ENCODE measurements around the gene SUGCT.

SUGCT gene

DNA sequence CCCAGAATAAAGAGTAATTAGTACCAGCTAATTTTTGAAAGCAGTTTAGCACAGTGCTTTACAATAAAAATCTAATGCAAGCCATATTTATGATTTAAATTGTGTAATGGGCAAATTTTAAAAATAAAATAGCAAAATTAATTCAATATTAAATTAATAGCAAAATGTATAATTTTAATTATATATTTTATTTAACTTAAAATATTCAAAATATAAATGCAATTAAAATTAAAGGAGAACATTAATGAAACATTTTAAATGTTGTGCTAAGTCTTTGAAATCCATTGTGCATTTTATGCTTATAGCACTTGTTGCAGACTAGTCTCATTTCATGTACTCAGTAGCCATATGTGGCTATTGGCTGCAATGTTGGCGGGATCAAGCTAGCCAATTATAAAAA is 367.6 kb downstream of the SUGCT start (continued):
- TF ChIP-seq, protein P1, sequence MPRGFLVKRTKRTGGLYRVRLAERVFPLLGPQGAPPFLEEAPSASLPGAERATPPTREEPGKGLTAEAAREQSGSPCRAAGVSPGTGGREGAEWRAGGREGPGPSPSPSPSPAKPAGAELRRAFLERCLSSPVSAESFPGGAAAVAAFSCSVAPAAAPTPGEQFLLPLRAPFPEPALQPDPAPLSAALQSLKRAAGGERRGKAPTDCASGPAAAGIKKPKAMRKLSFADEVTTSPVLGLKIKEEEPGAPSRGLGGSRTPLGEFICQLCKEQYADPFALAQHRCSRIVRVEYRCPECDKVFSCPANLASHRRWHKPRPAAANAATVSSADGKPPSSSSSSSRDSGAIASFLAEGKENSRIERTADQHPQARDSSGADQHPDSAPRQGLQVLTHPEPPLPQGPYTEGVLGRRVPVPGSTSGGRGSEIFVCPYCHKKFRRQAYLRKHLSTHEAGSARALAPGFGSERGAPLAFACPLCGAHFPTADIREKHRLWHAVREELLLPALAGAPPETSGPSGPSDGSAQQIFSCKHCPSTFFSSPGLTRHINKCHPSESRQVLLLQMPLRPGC (tag by site-specific recombination; IDR thresholded peaks at IDR 0.05), result no peak
- TF ChIP-seq ZNF155 (tag by site-specific recombination; IDR thresholded peaks at IDR 0.05) (no peak), ZNF596 (tag by site-specific recombination; IDR thresholded peaks at IDR 0.05) (no peak), SETDB1 (IDR thresholded peaks at IDR 0.05; ENCODE audit: insufficient read length, low read length) (no peak), ZNF521 (tag by site-specific recombination; IDR thresholded peaks at IDR 0.05) (no peak), ZNF292 (tag by site-specific recombination; IDR thresholded peaks at IDR 0.05; ENCODE audit: borderline replicate concordance, low read depth) (no peak), ZNF174 (tag by site-specific recombination; IDR thresholded peaks at IDR 0.05) (no peak), ZNF221 (tag by site-specific recombination; IDR thresholded peaks at IDR 0.05; ENCODE audit: borderline replicate concordance) (no peak), ZNF449 (tag by site-specific recombination; IDR thresholded peaks at IDR 0.05) (no peak)
- TF ChIP-seq, protein P2, sequence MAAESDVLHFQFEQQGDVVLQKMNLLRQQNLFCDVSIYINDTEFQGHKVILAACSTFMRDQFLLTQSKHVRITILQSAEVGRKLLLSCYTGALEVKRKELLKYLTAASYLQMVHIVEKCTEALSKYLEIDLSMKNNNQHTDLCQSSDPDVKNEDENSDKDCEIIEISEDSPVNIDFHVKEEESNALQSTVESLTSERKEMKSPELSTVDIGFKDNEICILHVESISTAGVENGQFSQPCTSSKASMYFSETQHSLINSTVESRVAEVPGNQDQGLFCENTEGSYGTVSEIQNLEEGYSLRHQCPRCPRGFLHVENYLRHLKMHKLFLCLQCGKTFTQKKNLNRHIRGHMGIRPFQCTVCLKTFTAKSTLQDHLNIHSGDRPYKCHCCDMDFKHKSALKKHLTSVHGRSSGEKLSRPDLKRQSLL (tag by site-specific recombination; IDR thresholded peaks at IDR 0.05), result no peak

GRCh38 chr7:40506158-40506557 is 371.4 kb downstream of the SUGCT start:
- POLR2A ChIA-PET, result no interaction called here

More at GRCh38 chr7:40506158-40506557, 371.4 kb downstream of the SUGCT start:
- no peaks in the 10 kb centered on the region for H3K9me3 ChIP-seq (ENCODE audit: control insufficient read depth, insufficient read depth, low read depth, low read length)
- no peaks in the 10 kb centered on the region for H3K36me3 ChIP-seq (ENCODE audit: control insufficient read depth in 2 of 2, insufficient read depth in 1 of 2, low read length in 2 of 2)
- no peaks in the 10 kb centered on the region for H3K4me1 ChIP-seq (ENCODE audit: control insufficient read depth, insufficient read depth, low read length)
- no peak overlapping the region for H3K27ac ChIP-seq (ENCODE audit: extremely low read depth, low read depth, low read length)
- no peak overlapping the region for H3K4me3 ChIP-seq (ENCODE audit: low read depth, low read length)
- CTCF ChIA-PET, result interaction anchor here (0.6 to 0.7 kb wide), 2 partner anchors 12 to 962 kb away, joined by 3 to 4 read pairs; no protein-coding TSS in a partner anchor
- TF ChIP-seq YY1 (tag by site-specific recombination; IDR thresholded peaks at IDR 0.05), result no peak
- no peak for TF ChIP-seq MEIS1 (CRISPR knock-in tag; IDR thresholded peaks at IDR 0.05; ENCODE audit: borderline replicate concordance)
- no peak for TF ChIP-seq ZNF600 (tag by site-specific recombination; IDR thresholded peaks at IDR 0.05)
- TF ChIP-seq, protein P3, sequence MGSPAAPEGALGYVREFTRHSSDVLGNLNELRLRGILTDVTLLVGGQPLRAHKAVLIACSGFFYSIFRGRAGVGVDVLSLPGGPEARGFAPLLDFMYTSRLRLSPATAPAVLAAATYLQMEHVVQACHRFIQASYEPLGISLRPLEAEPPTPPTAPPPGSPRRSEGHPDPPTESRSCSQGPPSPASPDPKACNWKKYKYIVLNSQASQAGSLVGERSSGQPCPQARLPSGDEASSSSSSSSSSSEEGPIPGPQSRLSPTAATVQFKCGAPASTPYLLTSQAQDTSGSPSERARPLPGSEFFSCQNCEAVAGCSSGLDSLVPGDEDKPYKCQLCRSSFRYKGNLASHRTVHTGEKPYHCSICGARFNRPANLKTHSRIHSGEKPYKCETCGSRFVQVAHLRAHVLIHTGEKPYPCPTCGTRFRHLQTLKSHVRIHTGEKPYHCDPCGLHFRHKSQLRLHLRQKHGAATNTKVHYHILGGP (tag by site-specific recombination; IDR thresholded peaks at IDR 0.05), result no peak
- no peak for TF ChIP-seq ZNF785 (tag by site-specific recombination; IDR thresholded peaks at IDR 0.05)
- TF ChIP-seq, protein P4, sequence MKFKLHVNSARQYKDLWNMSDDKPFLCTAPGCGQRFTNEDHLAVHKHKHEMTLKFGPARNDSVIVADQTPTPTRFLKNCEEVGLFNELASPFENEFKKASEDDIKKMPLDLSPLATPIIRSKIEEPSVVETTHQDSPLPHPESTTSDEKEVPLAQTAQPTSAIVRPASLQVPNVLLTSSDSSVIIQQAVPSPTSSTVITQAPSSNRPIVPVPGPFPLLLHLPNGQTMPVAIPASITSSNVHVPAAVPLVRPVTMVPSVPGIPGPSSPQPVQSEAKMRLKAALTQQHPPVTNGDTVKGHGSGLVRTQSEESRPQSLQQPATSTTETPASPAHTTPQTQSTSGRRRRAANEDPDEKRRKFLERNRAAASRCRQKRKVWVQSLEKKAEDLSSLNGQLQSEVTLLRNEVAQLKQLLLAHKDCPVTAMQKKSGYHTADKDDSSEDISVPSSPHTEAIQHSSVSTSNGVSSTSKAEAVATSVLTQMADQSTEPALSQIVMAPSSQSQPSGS (tag by site-specific recombination; IDR thresholded peaks at IDR 0.05; ENCODE audit: low read depth), result no peak
- TF ChIP-seq PRDM2 (tag by site-specific recombination; IDR thresholded peaks at IDR 0.05; ENCODE audit: borderline replicate concordance), result no peak
- no peak for TF ChIP-seq TCF7L2 (IDR thresholded peaks at IDR 0.05; ENCODE audit: borderline replicate concordance, low read depth, low read length)
- TF ChIP-seq TRIM28 (IDR thresholded peaks at IDR 0.05; ENCODE audit: borderline replicate concordance, low read length), result peak; percentile 74; the same call in 1 of the 2 replicates
- peak; percentile 30 for TF ChIP-seq SETDB1 (IDR thresholded peaks at IDR 0.05; ENCODE audit: insufficient read length, low read length)

All from HEK293 (cell line).